ENCODE measurements around the gene XPC.
"Not testable (repeated sequence)": the region's sequence is repeated elsewhere in the genome, so short reads cannot be mapped to it uniquely, and the experiment has no call there.

Gene XPC

GRCh38 chr3:14178247-14179113 lies at the start of gene XPC, which contains the start of gene LSM3:
Gene XPC, minus strand, starts transcription at chr3:14178601. Its CDS starts 33 bp downstream, at chr3:14178568.
Gene LSM3, plus strand, starts transcription at chr3:14178817. Its CDS starts 44 bp downstream, at chr3:14178861.
- peak; percentile 98 for DNase-seq

GRCh38 chr3:14227856-14228255 lies 49.5 kb upstream of the XPC start:
- DNase-seq = no peak

DNA sequence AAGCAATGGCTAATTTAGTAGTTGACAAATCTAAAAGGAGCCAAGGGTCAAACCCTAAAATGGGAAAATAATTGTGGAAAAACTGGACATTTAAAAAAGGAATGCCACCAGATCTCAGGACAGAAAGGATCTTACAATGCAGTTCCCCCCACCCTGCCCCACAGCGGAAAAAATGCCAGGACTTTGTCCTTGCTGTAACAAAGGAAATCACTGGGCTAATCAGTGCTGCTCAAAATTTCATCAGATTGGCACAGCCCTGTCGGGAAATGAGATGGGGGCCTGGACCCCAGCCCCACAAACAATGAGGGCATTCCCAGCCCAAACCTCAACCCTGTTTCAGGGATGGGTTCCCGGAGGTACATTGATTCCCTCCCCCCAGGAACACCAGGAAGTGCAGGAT lies 48.0 kb upstream of the XPC start:
- DNase-seq = not testable (repeated sequence)

DNA sequence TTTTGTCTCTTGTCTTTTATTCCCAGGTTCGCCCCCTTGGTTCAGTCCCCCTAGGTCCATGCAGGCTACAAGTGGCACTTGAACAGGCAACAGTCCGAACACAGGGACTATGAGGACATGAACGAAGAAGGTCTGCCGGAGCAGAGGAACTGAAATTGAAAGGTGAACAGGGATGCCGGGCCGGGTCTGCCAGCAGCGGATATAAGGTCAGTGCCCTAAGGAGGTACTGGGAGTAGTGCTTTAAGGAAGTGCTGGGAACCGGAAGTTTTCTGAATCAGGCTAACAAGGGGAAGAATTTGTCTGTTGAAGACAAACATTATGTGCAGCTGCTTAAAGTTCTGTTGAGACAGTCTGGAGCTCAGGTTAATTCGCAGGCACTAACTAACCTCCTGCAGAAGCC lies 47.0 kb upstream of the XPC start:
- DNase-seq = peak; percentile 86

GRCh38 chr3:14224895-14225294 lies 46.5 kb upstream of the XPC start:
- no peak for DNase-seq

DNA sequence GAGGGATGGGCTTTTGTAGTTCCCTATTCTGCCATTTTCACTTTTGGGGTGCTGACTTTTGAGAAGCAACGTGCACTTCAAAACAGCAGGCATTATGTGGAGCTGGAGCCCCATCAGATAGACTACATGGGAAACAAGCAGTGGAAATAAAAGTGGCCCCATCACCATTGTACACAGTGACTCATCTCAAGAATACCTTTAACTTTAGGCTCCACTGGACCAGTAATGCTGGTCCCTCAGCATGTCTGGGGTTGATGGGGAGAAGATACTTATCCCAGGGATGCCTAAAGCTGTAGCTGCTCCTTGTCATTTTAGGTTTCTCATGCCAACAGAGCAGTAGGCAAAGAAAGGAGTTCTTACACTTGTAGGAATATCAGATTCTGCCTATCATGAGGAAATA lies 45.2 kb upstream of the XPC start:
- DNase-seq = peak; percentile 10

- no peak for DNase-seq
Observed at GRCh38 chr3:14222900-14223594, 44.6 kb upstream of the XPC start.

DNA sequence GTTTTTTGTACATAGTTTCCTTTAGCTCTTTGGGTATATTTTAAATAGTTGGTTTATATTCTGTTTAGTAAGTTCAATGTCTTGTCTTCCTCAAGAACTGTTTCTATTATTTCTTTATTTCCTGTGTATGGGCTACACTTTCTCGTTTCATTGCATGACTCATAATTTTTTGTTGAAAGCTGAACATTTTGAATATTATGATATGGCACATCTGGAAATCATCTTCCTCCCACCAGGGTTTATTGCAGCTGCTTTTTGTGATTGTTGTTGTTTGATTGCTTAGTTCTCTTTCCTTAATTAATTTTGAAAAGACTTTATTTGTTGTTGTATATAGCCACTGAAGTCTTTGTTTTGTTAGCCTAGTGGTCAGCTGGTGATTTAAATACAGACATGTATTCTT lies 44.1 kb upstream of the XPC start:
- DNase-seq = no peak

DNA sequence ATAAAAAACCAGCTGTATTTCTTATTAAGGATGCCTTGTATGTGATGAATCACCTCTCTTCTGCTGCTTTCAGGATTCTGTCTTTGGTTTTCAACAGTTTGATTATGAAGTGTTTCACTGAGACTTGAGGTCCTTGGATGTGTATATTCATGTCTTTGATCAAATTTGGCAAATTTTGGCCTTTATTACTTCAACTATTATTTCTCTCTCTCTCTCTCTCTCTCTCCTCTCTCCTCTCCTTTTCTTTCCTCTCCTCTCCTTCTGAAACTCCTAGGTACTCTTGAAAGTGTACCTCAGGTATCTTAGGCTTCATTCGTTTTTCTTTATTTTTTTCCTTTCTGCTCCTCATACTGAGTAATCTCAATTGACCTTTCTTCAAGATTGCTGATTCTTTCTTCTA lies 43.5 kb upstream of the XPC start:
- DNase-seq = no peak

DNA sequence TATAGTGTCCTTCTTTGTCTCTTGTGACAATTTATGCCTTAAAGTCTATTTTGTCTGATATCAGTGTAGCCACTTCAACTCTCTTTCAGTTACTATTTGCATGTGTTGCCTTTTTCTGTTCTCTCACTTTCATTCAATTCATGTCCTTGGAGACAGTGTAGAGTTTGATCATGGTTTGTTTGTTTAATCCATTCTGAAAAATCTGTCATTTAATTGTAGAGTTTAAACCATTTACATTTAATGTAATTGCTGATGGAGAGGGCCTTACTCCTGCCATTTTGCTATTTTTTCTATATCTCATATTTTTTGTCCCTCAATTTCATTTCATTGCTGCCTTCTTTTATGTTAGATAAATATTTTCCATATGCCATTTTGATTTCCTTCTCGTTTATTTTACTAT lies 42.5 kb upstream of the XPC start:
- no peak for DNase-seq

GRCh38 chr3:14218355-14218754 lies 40.0 kb upstream of the XPC start:
- DNase-seq = no peak

- DNase-seq = no peak
Observed at GRCh38 chr3:14216257-14217048, 38.1 kb upstream of the XPC start.

- DNase-seq = no peak
Observed at GRCh38 chr3:14214764-14215163, 36.4 kb upstream of the XPC start.

- DNase-seq = no peak
Observed at GRCh38 chr3:14213066-14213774, 34.8 kb upstream of the XPC start.

- no peak for DNase-seq
Observed at GRCh38 chr3:14212032-14212431, 33.6 kb upstream of the XPC start.

DNA sequence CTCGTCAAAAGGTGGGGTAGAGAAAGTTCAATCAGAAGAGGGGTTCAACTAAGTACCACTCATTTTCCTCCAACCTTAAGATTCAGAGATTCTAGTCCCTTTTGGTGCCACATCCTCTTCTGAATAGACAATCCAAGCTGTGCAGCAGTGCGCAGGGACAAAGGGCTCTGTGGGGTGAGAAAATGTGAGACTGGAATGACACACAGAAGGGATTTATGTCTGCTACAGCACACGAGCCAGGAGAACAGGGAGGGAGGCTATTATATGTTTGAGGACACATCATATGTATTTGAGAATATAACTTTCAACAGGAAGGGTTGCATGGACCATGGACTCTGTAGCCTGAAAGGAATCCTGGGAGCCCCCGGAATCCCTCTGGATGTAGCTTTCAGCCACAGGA lies 33.2 kb upstream of the XPC start:
- no peak for DNase-seq

- DNase-seq = no peak
Observed at GRCh38 chr3:14210843-14211594, 32.6 kb upstream of the XPC start.

- DNase-seq = no peak
Observed at GRCh38 chr3:14210290-14210688, 31.9 kb upstream of the XPC start.

- no peak for DNase-seq
Observed at GRCh38 chr3:14209581-14210289, 31.3 kb upstream of the XPC start.

DNA sequence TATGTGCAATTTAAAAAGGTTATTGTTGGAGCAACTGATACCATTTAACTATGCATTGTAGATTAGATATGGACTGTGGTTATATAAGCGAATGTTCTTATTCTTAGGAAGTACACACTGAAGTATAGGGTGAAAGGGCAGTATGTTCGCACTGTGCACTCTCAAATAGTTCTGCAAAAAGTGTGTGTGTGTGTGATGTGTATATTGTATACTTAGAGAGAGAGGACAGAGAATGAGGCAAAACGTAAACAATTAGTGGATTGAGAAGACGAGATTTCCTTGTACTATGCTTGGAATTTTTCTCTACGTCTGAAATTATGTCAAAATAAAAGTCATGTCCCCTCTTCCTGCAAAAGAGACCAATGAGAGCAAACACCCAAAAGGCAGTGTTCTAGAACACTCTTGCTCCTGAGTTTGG lies 30.6 kb upstream of the XPC start:
- no peak for DNase-seq

GRCh38 chr3:14208168-14208567 lies 29.8 kb upstream of the XPC start:
- no peak for DNase-seq

All from MV-4-11 (cell line).